Retinal pigment epithelial cell (primary cell): ENCODE measurements around the gene CSMD2.

Experiments used
- DNase-seq: peaks from one replicate; pipeline ENCODE4 v3.0.0-alpha.2; 2010; ENCODE audit warnings: low read depth
- H3K4me3 ChIP-seq: 2 replicates; pipeline ENCODE4 v1.5.1; 2011; ENCODE audit warnings: mild to moderate bottlenecking, low read length, control low read depth, moderate library complexity
- TF ChIP-seq, protein P1 (sequence below): conservative IDR thresholded peaks from 2 replicates; pipeline ENCODE4 v1.5.1; 2011; ENCODE audit warnings: low read depth, low read length, control low read depth, inconsistent platforms

Gene CSMD2

DNA sequence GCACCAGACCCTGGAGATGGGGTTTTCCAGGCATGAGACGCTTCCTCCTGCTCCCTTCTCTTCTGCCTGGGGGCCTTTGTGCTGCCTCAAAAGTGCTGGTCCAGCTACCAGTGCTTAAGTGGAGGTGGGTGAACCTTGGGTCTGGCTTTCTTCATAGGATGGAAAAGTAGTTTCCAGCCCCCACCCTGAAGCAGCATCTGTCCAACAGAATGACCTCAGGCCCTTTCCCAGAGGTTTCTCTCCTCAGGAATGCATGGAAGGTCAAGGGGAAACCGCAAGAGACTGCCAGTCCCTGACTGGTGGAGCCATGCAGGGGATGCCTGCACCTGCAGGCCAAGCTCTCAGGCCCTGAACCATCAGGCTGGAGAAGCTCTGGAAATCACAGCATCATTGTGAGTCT is 237.3 kb downstream of the CSMD2 start:
- no peak for DNase-seq
- TF ChIP-seq, protein P1, sequence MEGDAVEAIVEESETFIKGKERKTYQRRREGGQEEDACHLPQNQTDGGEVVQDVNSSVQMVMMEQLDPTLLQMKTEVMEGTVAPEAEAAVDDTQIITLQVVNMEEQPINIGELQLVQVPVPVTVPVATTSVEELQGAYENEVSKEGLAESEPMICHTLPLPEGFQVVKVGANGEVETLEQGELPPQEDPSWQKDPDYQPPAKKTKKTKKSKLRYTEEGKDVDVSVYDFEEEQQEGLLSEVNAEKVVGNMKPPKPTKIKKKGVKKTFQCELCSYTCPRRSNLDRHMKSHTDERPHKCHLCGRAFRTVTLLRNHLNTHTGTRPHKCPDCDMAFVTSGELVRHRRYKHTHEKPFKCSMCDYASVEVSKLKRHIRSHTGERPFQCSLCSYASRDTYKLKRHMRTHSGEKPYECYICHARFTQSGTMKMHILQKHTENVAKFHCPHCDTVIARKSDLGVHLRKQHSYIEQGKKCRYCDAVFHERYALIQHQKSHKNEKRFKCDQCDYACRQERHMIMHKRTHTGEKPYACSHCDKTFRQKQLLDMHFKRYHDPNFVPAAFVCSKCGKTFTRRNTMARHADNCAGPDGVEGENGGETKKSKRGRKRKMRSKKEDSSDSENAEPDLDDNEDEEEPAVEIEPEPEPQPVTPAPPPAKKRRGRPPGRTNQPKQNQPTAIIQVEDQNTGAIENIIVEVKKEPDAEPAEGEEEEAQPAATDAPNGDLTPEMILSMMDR = no peak
- no peak overlapping the region for H3K4me3 ChIP-seq

DNA sequence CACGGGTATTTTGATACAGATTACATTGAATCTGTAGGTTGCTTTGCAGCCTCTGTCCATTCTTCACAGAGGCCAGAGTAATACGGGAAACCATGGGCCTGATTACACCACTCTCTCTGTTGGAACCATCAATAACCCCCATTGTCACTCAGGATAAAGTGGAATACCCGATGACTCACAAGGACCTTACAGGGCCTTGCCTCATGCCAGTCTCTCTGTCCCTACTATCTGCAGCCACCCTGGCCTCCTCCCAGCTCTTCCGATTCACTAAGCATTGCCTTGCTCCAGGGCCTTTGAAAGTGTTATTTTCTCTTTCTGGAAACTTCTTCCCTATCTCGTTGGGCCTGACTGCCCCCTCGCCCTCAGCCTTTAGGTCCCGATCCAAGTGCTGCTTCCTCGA is 239.4 kb downstream of the CSMD2 start:
- no peak for DNase-seq
- TF ChIP-seq, protein P1 = no peak
- no peak overlapping the region for H3K4me3 ChIP-seq

DNA sequence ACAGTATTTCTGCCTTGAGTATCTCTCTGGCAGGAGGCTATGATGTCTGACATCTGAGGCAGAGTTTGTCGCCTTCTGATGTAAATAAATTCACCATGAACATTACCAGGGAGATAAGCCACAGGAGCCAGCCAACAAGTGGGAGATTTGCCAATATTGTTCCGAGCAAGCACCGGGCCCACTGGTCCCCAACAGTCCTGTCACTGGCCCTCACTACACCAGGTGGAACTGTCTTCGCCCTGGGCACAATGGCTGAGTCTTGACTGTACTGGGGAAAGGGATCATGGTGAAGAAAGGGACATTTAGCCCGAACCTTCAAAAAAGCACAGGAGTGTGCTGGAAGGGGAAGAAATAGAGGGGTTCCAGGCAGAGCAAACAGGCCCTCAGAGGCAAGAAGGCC is 243.7 kb downstream of the CSMD2 start:
- no peak for DNase-seq
- H3K4me3 ChIP-seq = no peak overlapping the region
- TF ChIP-seq, protein P1 = no peak

DNA sequence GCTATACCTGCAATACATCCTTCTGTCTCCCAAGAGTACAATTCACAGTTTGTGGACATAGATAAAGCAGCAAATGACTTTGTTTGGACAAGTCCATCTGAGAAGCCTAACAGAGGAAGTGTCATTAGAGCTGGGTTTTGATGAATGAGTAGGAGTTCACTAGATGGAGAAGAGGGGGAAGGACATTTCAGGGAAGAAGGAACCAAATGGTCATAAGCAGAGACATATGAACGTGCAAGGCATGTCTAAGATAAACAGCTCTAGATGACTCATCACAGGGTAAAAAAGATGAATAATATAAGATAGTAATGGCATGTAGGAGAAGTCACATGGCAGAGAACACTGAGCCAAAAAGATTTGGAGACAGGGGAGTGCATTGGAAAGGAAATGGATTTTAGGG is 246.7 kb downstream of the CSMD2 start:
- no peak overlapping the region for H3K4me3 ChIP-seq
- TF ChIP-seq, protein P1 = no peak
- DNase-seq = no peak

DNA sequence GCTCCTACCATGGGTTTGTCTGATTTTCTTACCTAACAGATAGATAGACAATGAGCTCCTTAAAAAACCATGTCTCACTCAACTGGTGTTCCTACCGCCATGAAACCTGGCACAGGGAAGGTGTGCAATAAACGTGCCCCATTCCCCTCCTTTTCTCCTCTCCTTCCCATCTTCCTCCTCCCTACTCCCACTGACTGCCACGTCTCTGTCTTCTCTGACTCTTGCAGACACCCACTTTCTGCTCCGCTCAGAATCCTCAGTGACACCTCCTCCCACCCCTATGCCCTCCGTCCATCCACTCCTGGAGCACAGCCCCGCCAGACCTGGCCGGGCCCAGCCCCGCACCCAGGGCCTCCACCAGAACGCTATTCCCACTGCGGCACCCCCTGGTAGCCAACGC is 248.2 kb downstream of the CSMD2 start:
- no peak for DNase-seq
- no peak overlapping the region for H3K4me3 ChIP-seq
- TF ChIP-seq, protein P1 = no peak

DNA sequence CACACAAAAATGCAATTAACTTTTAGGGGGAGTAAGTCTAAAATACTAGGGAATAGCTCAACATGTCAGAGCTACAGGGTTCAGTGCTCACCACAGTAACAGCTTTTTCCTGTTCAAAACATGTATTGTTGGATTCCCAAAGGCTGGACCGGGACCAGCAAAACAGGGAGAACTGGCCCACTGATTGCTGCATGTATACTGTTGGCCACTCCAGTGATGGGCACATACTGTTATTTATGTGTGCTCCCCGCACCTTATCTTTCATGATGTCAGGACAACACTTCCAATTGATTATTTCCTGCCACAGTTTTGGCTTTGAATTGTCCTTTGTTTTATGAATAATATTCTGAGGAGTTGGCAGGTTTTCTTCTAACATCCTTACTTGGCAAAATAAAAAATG is 250.5 kb downstream of the CSMD2 start:
- DNase-seq = no peak
- H3K4me3 ChIP-seq = no peak overlapping the region
- TF ChIP-seq, protein P1 = no peak

DNA sequence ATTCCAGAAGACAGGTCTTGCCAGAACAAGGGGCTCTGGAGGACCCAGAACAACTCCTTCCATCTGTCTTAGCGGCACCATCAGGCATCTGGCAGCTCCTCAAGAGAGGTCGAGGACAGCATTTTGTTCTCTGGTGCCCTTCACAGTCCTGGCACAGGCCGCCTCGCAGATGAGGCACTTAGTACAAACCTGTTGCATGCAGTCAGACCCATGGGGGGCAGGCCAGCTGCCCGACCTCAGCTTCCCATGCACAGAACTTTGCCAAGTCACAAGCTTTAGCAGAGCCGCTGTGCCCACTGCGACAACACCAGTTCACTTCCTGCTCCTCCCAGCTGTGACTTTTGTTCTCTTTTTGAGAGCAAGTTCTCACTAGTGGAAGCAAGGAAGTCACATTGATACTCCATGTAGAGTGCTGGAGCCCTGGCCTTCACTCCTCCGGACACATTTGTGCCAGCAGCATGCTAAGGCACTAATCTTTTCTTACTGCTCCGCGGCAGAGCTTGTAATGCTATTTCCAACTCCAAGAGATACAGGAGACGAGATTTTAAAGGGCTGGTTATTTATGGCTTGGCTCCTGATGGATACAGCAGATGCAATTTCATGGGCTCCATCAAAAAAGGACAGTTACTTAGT is 256.6 kb downstream of the CSMD2 start:
- TF ChIP-seq, protein P1 = no peak
- no peak overlapping the region for H3K4me3 ChIP-seq
- DNase-seq = no peak
